ENCODE measurements around the gene TMEM126B. TPM values are rescaled to one million over a fixed set of nuclear protein-coding genes. Genes with fewer than 3 reads are reported as not detected.

Gene TMEM126B
- total RNA-seq, 1 experiment from 2014 or later: 65.8 TPM

GRCh38 chr11:85619499-85619898 lies 8.9 kb upstream of the TMEM126B start:
- POLR2A ChIA-PET: no interaction called here
- Mint-ChIP-seq H3K9me3 (no peaks in the 10 kb centered on the region), H3K4me3 (no peak overlapping the region), H3K27me3 (ENCODE audit: low read depth) (no peaks in the 10 kb centered on the region; the same call in 1 of the 2 replicates), H3K27ac (no peak overlapping the region), H3K36me3 (peaks cover 4% of the 10 kb centered on the region), H3K4me1 (no peaks in the 10 kb centered on the region)
- TF ChIP-seq IRF2 (CRISPR knock-in tag; IDR thresholded peaks at IDR 0.05; ENCODE audit: borderline replicate concordance, low read depth) (no peak), E2F1 (CRISPR knock-in tag; IDR thresholded peaks at IDR 0.05) (no peak), GRHL2 (CRISPR knock-in tag; IDR thresholded peaks at IDR 0.05; ENCODE audit: insufficient replicate concordance, severe bottlenecking) (no peak)
- no peak for DNase-seq (ENCODE audit: low spot score)
- ATAC-seq: no peak
- CTCF ChIA-PET: no interaction called here

GRCh38 chr11:85620256-85620655 lies 8.1 kb upstream of the TMEM126B start:
- H3K36me3 Mint-ChIP-seq: peaks cover 4% of the 10 kb centered on the region
- H3K4me3 Mint-ChIP-seq: no peak overlapping the region
- ChIA-PET POLR2A (no interaction called here), CTCF (no interaction called here)
- H3K27me3 Mint-ChIP-seq (ENCODE audit: low read depth): no peaks in the 10 kb centered on the region; the same call in 1 of the 2 replicates
- TF ChIP-seq ATF6 (CRISPR knock-in tag; IDR thresholded peaks at IDR 0.05) (no peak), NFE2L1 (CRISPR knock-in tag; IDR thresholded peaks at IDR 0.05) (no peak), JUN (CRISPR knock-in tag; IDR thresholded peaks at IDR 0.05) (no peak), ZNF671 (CRISPR knock-in tag; IDR thresholded peaks at IDR 0.05) (no peak), E2F5 (CRISPR knock-in tag; IDR thresholded peaks at IDR 0.05) (no peak), ZNF317 (CRISPR knock-in tag; IDR thresholded peaks at IDR 0.05; ENCODE audit: borderline replicate concordance, low read depth) (no peak), E2F1 (CRISPR knock-in tag; IDR thresholded peaks at IDR 0.05) (no peak), HMGA2 (CRISPR knock-in tag; IDR thresholded peaks at IDR 0.05) (no peak), ZNF138 (CRISPR knock-in tag; conservative IDR thresholded peaks at IDR 0.05) (no peak), ZNF281 (CRISPR knock-in tag; IDR thresholded peaks at IDR 0.05) (no peak), NR1H2 (CRISPR knock-in tag; IDR thresholded peaks at IDR 0.05) (no peak), ETV6 (CRISPR knock-in tag; IDR thresholded peaks at IDR 0.05) (no peak), TEAD4 (CRISPR knock-in tag; IDR thresholded peaks at IDR 0.05) (no peak), TCF7 (CRISPR knock-in tag; IDR thresholded peaks at IDR 0.05; ENCODE audit: low read depth) (no peak), NR3C1 (CRISPR knock-in tag; conservative IDR thresholded peaks at IDR 0.05; ENCODE audit: low read depth) (no peak)
- H3K9me3 Mint-ChIP-seq: no peaks in the 10 kb centered on the region
- H3K27ac Mint-ChIP-seq: no peak overlapping the region
- DNase-seq (ENCODE audit: low spot score) (no peak), ATAC-seq (no peak)
- H3K4me1 Mint-ChIP-seq: peaks cover 4% of the 10 kb centered on the region
